ENCODE measurements around the gene FGF22. TPM values are rescaled to one million over a fixed set of nuclear protein-coding genes. Genes with fewer than 3 reads are reported as not detected.
A peak's percentile ranks its signal among the peaks of the same experiment; 100 is the strongest.

FGF22 gene
- total and polyA plus RNA-seq, 4 donors = 0.08 TPM; not detected in 3

DNA sequence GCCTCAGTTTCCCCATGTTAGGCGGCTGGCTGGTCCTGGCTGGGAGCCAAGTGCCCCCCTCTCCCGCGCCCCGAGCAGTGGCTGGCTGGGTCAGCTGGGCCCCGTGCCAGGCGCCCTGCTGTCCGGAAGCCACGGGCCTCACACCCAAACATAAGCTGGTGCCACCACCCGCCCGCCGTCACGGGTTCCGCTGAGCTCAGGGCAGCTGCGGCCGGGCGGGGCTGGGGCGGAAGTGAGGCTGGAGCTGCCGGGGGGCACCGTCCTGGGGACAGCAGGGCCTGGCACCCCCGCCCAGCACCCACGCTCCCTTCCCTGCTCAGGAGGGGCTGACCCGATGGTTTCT, 30.7 kb upstream of the FGF22 start (continued):
- TF ChIP-seq CTCF (IDR thresholded peaks at IDR 0.05; ENCODE audit: low read depth, low read length, missing input control) = no peak

GRCh38 chr19:610071-610800, 29.4 kb upstream of the FGF22 start:
- Histone ChIP-seq H3K9ac (ENCODE audit: low read depth in 1 of 2, low read length in 2 of 2) (no peak overlapping the region), H3K27me3 (ENCODE audit: control insufficient read depth in 4 of 4, insufficient read depth in 4 of 4, low read length in 3 of 4) (no peaks in the 10 kb centered on the region), H3K4me1 (ENCODE audit: control insufficient read depth in 4 of 4, insufficient read depth in 4 of 4, low read length in 3 of 4) (peaks cover 0 to 3% (median 0%) of the 10 kb centered on the region in 4 donors), H3K9me3 (ENCODE audit: control insufficient read depth in 4 of 4, low read length in 3 of 4) (no peaks in the 10 kb centered on the region), H3K36me3 (ENCODE audit: control insufficient read depth in 4 of 4, insufficient read depth in 3 of 4, low read depth in 1 of 4, low read length in 3 of 4) (peaks cover 0 to 2% (median 0%) of the 10 kb centered on the region in 4 donors), H3K27ac (ENCODE audit: low read depth in 1 of 2, low read length in 2 of 2) (no peak overlapping the region), H3K4me3 (ENCODE audit: low read depth in 1 of 3, low read length in 3 of 3) (peak overlapping the region in 1 of 3 donors; percentile 1)
- no peak for DNase-seq (ENCODE audit: low spot score)
- WGBS = 73% methylated on average over 38 of the region's 38 CpGs
- no peak for TF ChIP-seq REST (IDR thresholded peaks at IDR 0.05)
- TF ChIP-seq FOXA2 (IDR thresholded peaks at IDR 0.05) = no peak
- no peak for TF ChIP-seq FOXA1 (IDR thresholded peaks at IDR 0.05)

GRCh38 chr19:610801-611480, 28.7 kb upstream of the FGF22 start:
- Histone ChIP-seq H3K27me3 (ENCODE audit: control insufficient read depth in 4 of 4, insufficient read depth in 4 of 4, low read length in 3 of 4) (no peaks in the 10 kb centered on the region), H3K4me1 (ENCODE audit: control insufficient read depth in 4 of 4, insufficient read depth in 4 of 4, low read length in 3 of 4) (peaks cover 0 to 3% (median 0%) of the 10 kb centered on the region in 4 donors), H3K36me3 (ENCODE audit: control insufficient read depth in 4 of 4, insufficient read depth in 3 of 4, low read depth in 1 of 4, low read length in 3 of 4) (peaks cover 0 to 2% (median 0%) of the 10 kb centered on the region in 4 donors), H3K9ac (ENCODE audit: low read depth in 1 of 2, low read length in 2 of 2) (no peak overlapping the region), H3K9me3 (ENCODE audit: control insufficient read depth in 4 of 4, low read length in 3 of 4) (no peaks in the 10 kb centered on the region), H3K27ac (ENCODE audit: low read depth in 1 of 2, low read length in 2 of 2) (no peak overlapping the region), H3K4me3 (ENCODE audit: low read depth in 1 of 3, low read length in 3 of 3) (no peak overlapping the region)
- WGBS = 63% methylated on average over 36 of the region's 36 CpGs
- TF ChIP-seq HNF4G (IDR thresholded peaks at IDR 0.05) = no peak
- TF ChIP-seq TAF1 (conservative IDR thresholded peaks at IDR 0.05) = no peak
- TF ChIP-seq, protein P1, sequence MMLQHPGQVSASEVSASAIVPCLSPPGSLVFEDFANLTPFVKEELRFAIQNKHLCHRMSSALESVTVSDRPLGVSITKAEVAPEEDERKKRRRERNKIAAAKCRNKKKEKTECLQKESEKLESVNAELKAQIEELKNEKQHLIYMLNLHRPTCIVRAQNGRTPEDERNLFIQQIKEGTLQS (IDR thresholded peaks at IDR 0.05) = no peak
- no peak for TF ChIP-seq HNF4A (conservative IDR thresholded peaks at IDR 0.05)
- TF ChIP-seq EGR1 (IDR thresholded peaks at IDR 0.05; ENCODE audit: low read depth in 2 of 2) = no peak
- no peak for TF ChIP-seq CTCF (IDR thresholded peaks at IDR 0.05; ENCODE audit: low read depth, low read length, missing input control)
- TF ChIP-seq MAX (IDR thresholded peaks at IDR 0.05) = no peak
- TF ChIP-seq ZBTB33 (IDR thresholded peaks at IDR 0.05) = no peak
- TF ChIP-seq NR2F2 (IDR thresholded peaks at IDR 0.05) = peak; percentile 53
- TF ChIP-seq JUND (IDR thresholded peaks at IDR 0.05) = no peak
- TF ChIP-seq GABPA (IDR thresholded peaks at IDR 0.05 in 1 of 2, conservative IDR thresholded peaks at IDR 0.05 in 1 of 2) = peak in 1 of 2 donors; percentile 43
- no peak for DNase-seq (ENCODE audit: low spot score)

Data from liver (tissue), 9 donors.